HFFc6 (cell line): Measurements from ENCODE around the gene C16orf92. TPM values are rescaled to one million over a fixed set of nuclear protein-coding genes. Genes with fewer than 3 reads are reported as not detected.

Source experiments
- DNase-seq: peaks from one replicate; pipeline ENCODE4 v3.0.0-alpha.2; 2018
- H3K27ac Mint-ChIP-seq: 2 replicates; pipeline ENCODE4 v1.8.0; 2020; ENCODE audit warnings: mild to moderate bottlenecking, mixed read lengths
- H3K27me3 Mint-ChIP-seq: 2 replicates; pipeline ENCODE4 v1.8.0; 2021; ENCODE audit warnings: mild to moderate bottlenecking, moderate library complexity, mixed read lengths; ENCODE audit not compliant: insufficient read depth
- H3K36me3 Mint-ChIP-seq: 2 replicates; pipeline ENCODE4 v1.8.0; 2021; ENCODE audit warnings: low read depth, mixed read lengths
- H3K4me1 Mint-ChIP-seq: 2 replicates; pipeline ENCODE4 v1.8.0; 2020; ENCODE audit warnings: low read depth, mixed read lengths
- H3K4me3 Mint-ChIP-seq: 2 replicates; pipeline ENCODE4 v1.8.0; 2020; ENCODE audit warnings: mild to moderate bottlenecking, moderate library complexity, mixed read lengths
- H3K9me3 Mint-ChIP-seq: 2 replicates; pipeline ENCODE4 v1.8.0; 2020; ENCODE audit warnings: mild to moderate bottlenecking, mixed read lengths
- CTCF ChIP-seq: fragments of 200-600 bp; sonication (generic); IDR thresholded peaks from 2 replicates; pipeline ENCODE4 v1.5.0; 2021; ENCODE audit warnings: antibody characterized with exemption, mild to moderate bottlenecking
- total RNA-seq, 6 experiments: library from RNA; stranded (reverse); fragmentation: NEBNext Ultra II Directional; extraction: Animal tissue kit (Norgen Biotek cat#: 25700); gene quantifications; 2 replicates in 1 of 6; 3 replicates in 5 of 6; pipeline ENCODE4 v1.2.3, GENCODE V29; 2021

C16orf92 gene
- total RNA-seq, 6 experiments from 2014 or later, result not detected

GRCh38 chr16:29986231-29986630, 36.8 kb upstream of the C16orf92 start:
- Mint-ChIP-seq H3K9me3 (no peaks in the 10 kb centered on the region), H3K4me3 (no peak overlapping the region), H3K27me3 (no peaks in the 10 kb centered on the region; the same call in 1 of the 2 replicates), H3K27ac (no peak overlapping the region), H3K36me3 (peaks cover 27% of the 10 kb centered on the region), H3K4me1 (peaks cover 7% of the 10 kb centered on the region)
- TF ChIP-seq CTCF, result no peak
- no peak for DNase-seq

GRCh38 chr16:29986931-29987330, 36.1 kb upstream of the C16orf92 start:
- Mint-ChIP-seq H3K9me3 (no peaks in the 10 kb centered on the region), H3K36me3 (peaks cover 27% of the 10 kb centered on the region), H3K27me3 (no peaks in the 10 kb centered on the region; the same call in 1 of the 2 replicates), H3K4me3 (no peak overlapping the region), H3K27ac (no peak overlapping the region), H3K4me1 (peaks cover 7% of the 10 kb centered on the region)
- no peak for TF ChIP-seq CTCF
- no peak for DNase-seq

- DNase-seq, result no peak
- no peak overlapping the region for H3K4me3 Mint-ChIP-seq
- peaks cover 33% of the 10 kb centered on the region for H3K36me3 Mint-ChIP-seq
- no peaks in the 10 kb centered on the region for H3K9me3 Mint-ChIP-seq
- no peak overlapping the region for H3K27ac Mint-ChIP-seq
- peaks cover 12% of the 10 kb centered on the region for H3K4me1 Mint-ChIP-seq
- no peaks in the 10 kb centered on the region; the same call in 1 of the 2 replicates for H3K27me3 Mint-ChIP-seq
- no peak for TF ChIP-seq CTCF
Observed at GRCh38 chr16:29987371-29988085, 35.5 kb upstream of the C16orf92 start.

- Mint-ChIP-seq H3K36me3 (peaks cover 34% of the 10 kb centered on the region), H3K27ac (0 out of 2 replicates have a peak overlapping the region, but pooled peaks have one; percentile 2), H3K4me1 (peaks cover 11% of the 10 kb centered on the region), H3K27me3 (no peaks in the 10 kb centered on the region; the same call in none of the 2 replicates), H3K9me3 (no peaks in the 10 kb centered on the region), H3K4me3 (no peak overlapping the region)
- TF ChIP-seq CTCF, result no peak
- DNase-seq, result no peak
Observed at GRCh38 chr16:29988346-29989075, 34.5 kb upstream of the C16orf92 start.

GRCh38 chr16:29989111-29989858, 33.7 kb upstream of the C16orf92 start:
- Mint-ChIP-seq H3K27ac (0 out of 2 replicates have a peak overlapping the region, but pooled peaks have one; percentile 2), H3K4me3 (no peak overlapping the region), H3K9me3 (no peaks in the 10 kb centered on the region), H3K27me3 (no peaks in the 10 kb centered on the region; the same call in none of the 2 replicates), H3K4me1 (peaks cover 14% of the 10 kb centered on the region), H3K36me3 (peaks cover 27% of the 10 kb centered on the region)
- TF ChIP-seq CTCF, result no peak
- no peak for DNase-seq
